DND-41 (cell line): ENCODE results near the gene LAGE3.

ENCODE experiments used
- ATAC-seq: fragments of 200-7000 bp; cut with Tn5 transposase; 3 replicates; pipeline ENCODE4 v1.9.1; 2021; ENCODE audit warnings: low read depth; ENCODE audit not compliant: insufficient read depth
- DNase-seq: peaks from one replicate; pipeline ENCODE4 v3.0.0-alpha.2; 2020
- H2AFZ ChIP-seq: 2 replicates; pipeline ENCODE4 v1.6.0; 2012; ENCODE audit warnings: low read depth, low read length
- H3K27ac ChIP-seq: 2 replicates; pipeline ENCODE4 v1.5.1; 2012; ENCODE audit warnings: low read length, inconsistent platforms
- H3K27me3 ChIP-seq: fragments of 200-600 bp; sonication (generic); 2 replicates; pipeline ENCODE4 v1.6.0; 2012; ENCODE audit warnings: low read length, mild to moderate bottlenecking, inconsistent platforms; ENCODE audit not compliant: insufficient read depth, poor library complexity
- H3K36me3 ChIP-seq: 2 replicates; pipeline ENCODE4 v1.5.1; 2012; ENCODE audit warnings: low read length, inconsistent platforms; ENCODE audit not compliant: insufficient read depth
- H3K4me1 ChIP-seq: 2 replicates; pipeline ENCODE4 v1.5.1; 2012; ENCODE audit warnings: mild to moderate bottlenecking, low read length; ENCODE audit not compliant: insufficient read depth
- H3K4me2 ChIP-seq: 2 replicates; pipeline ENCODE4 v1.6.0; 2012; ENCODE audit warnings: mild to moderate bottlenecking, moderate library complexity, low read length, inconsistent platforms; ENCODE audit not compliant: insufficient read depth
- H3K4me3 ChIP-seq, 2 experiments: fragments of 200-600 bp in 1 of 2; shearing (Covaris generic) in 1 of 2; 2 replicates each; pipeline ENCODE4 v1.5.1; 2012 to 2016; ENCODE audit warnings: inconsistent platforms in 2 of 2, low read length in 2 of 2, mild to moderate bottlenecking in 2 of 2, low read depth in 1 of 2, moderate library complexity in 1 of 2
- H3K79me2 ChIP-seq: 2 replicates; pipeline ENCODE4 v1.6.0; 2012; ENCODE audit warnings: low read length, inconsistent platforms; ENCODE audit not compliant: insufficient read depth
- H3K9ac ChIP-seq: 2 replicates; pipeline ENCODE4 v1.6.0; 2012; ENCODE audit warnings: low read depth, mild to moderate bottlenecking, inconsistent platforms, low read length, moderate library complexity
- H3K9me3 ChIP-seq: 2 replicates; pipeline ENCODE4 v1.5.1; 2012; ENCODE audit warnings: low read length, moderate library complexity, mild to moderate bottlenecking, inconsistent platforms; ENCODE audit not compliant: insufficient read depth, severe bottlenecking
- H4K20me1 ChIP-seq: 2 replicates; pipeline ENCODE4 v1.6.0; 2012; ENCODE audit warnings: low read length; ENCODE audit not compliant: insufficient read depth
- CTCF ChIP-seq: IDR thresholded peaks from 2 replicates; pipeline ENCODE4 v1.5.1; 2012; ENCODE audit warnings: borderline replicate concordance, low read length, moderate library complexity, mild to moderate bottlenecking; ENCODE audit not compliant: poor library complexity, severe bottlenecking; ENCODE audit errors: extremely low read depth
- EZH2 ChIP-seq: IDR thresholded peaks from 3 replicates; pipeline ENCODE4 v1.6.1; 2012; ENCODE audit warnings: borderline replicate concordance, low read depth, mild to moderate bottlenecking, moderate library complexity, low read length, inconsistent platforms; ENCODE audit not compliant: severe bottlenecking

LAGE3 gene

DNA sequence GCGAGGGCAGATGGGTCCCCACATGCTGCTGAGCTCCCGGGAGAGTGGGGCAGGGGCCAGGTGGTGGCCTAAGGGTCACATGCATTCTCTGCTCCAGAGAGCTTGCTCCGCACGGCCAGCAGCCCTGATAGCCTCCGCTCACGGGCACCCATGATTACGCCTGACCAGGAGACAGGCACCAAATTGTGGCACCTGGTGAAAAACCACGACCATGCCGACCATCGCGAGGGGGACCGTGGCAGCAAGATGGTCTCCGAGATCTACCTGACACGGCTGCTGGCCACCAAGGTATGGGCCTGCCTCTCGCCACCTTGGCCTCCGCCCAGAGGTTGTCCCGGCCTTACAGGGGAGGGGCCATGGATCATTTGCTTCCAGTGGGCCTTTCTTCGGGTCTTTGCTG, 9.2 kb downstream of the LAGE3 start:
- no peak overlapping the region for H2AFZ ChIP-seq
- DNase-seq: no peak
- no peaks in the 10 kb centered on the region for H3K27me3 ChIP-seq
- no peaks in the 10 kb centered on the region for H3K79me2 ChIP-seq
- no peaks in the 10 kb centered on the region for H3K4me1 ChIP-seq
- H3K4me3 ChIP-seq: no peak overlapping the region
- no peaks in the 10 kb centered on the region for H4K20me1 ChIP-seq
- no peak overlapping the region for H3K4me2 ChIP-seq
- ATAC-seq: no peak
- no peak overlapping the region for H3K27ac ChIP-seq
- no peaks in the 10 kb centered on the region for H3K9me3 ChIP-seq
- no peak for TF ChIP-seq CTCF
- TF ChIP-seq EZH2: no peak
- no peak overlapping the region for H3K9ac ChIP-seq
- peaks cover 63% of the 10 kb centered on the region for H3K36me3 ChIP-seq

DNA sequence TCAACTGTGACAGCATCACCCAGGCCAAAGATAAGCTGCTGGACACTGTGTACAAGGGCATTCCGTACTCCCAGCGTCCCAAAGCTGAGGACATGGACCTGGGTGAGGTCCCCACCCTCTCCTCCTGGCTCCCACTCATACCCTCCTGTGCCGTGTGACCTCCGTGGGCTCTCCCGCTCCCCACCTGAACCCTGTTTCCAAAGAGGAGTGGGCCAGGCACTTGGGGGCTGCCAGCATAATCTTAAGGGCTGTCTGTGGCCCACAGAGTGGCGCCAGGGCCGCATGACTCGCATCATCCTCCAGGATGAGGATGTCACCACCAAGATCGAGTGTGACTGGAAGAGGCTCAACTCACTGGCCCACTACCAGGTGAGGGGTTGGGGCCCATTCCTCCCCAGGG, 10.0 kb downstream of the LAGE3 start:
- H3K27ac ChIP-seq: no peak overlapping the region
- no peaks in the 10 kb centered on the region for H3K4me1 ChIP-seq
- H2AFZ ChIP-seq: no peak overlapping the region
- no peaks in the 10 kb centered on the region for H4K20me1 ChIP-seq
- DNase-seq: no peak
- no peak overlapping the region for H3K4me2 ChIP-seq
- no peak overlapping the region for H3K9ac ChIP-seq
- H3K27me3 ChIP-seq: no peaks in the 10 kb centered on the region
- peaks cover 69% of the 10 kb centered on the region for H3K36me3 ChIP-seq
- H3K79me2 ChIP-seq: no peaks in the 10 kb centered on the region
- H3K4me3 ChIP-seq: no peak overlapping the region
- no peak for ATAC-seq
- TF ChIP-seq CTCF: no peak
- H3K9me3 ChIP-seq: no peaks in the 10 kb centered on the region

DNA sequence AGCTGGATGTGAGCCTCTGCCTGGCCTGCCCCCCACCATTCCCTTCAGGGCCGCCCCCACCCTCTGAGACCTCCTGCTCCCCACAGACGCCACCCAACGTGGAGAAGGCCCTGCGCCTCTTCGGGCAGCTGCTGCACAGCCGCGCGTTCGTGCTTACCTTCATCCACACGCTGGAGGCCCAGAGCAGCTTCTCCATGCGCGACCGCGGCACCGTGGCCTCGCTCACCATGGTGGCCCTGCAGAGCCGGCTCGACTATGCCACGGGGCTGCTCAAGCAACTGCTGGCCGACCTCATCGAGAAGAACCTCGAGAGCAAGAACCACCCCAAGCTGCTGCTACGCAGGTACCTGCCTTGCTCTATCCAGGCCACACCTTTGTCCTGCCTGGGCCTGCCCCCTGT, 10.9 kb downstream of the LAGE3 start:
- no peaks in the 10 kb centered on the region for H3K27me3 ChIP-seq
- H4K20me1 ChIP-seq: no peaks in the 10 kb centered on the region
- no peak overlapping the region for H3K9ac ChIP-seq
- H3K27ac ChIP-seq: no peak overlapping the region
- peaks cover 69% of the 10 kb centered on the region for H3K36me3 ChIP-seq
- ATAC-seq (no peak), DNase-seq (no peak)
- no peak overlapping the region for H3K4me2 ChIP-seq
- TF ChIP-seq EZH2 (no peak), CTCF (no peak)
- H3K4me3 ChIP-seq: no peak overlapping the region
- no peaks in the 10 kb centered on the region for H3K9me3 ChIP-seq
- H3K4me1 ChIP-seq: no peaks in the 10 kb centered on the region
- no peak overlapping the region for H2AFZ ChIP-seq
- no peaks in the 10 kb centered on the region for H3K79me2 ChIP-seq

GRCh38 chrX:154467556-154467955, 11.5 kb downstream of the LAGE3 start:
- Histone ChIP-seq H3K9me3 (no peaks in the 10 kb centered on the region), H2AFZ (no peak overlapping the region), H4K20me1 (no peaks in the 10 kb centered on the region), H3K4me1 (no peaks in the 10 kb centered on the region), H3K4me3 (no peak overlapping the region), H3K36me3 (peaks cover 69% of the 10 kb centered on the region), H3K9ac (no peak overlapping the region), H3K4me2 (no peak overlapping the region), H3K79me2 (no peaks in the 10 kb centered on the region), H3K27me3 (no peaks in the 10 kb centered on the region), H3K27ac (no peak overlapping the region)
- TF ChIP-seq CTCF (no peak), EZH2 (no peak)
- no peak for DNase-seq
- ATAC-seq: no peak
